NT2/D1 (cell line): Measurements from ENCODE around the gene SEC24C.
"Not testable (repeated sequence)": the region's sequence is repeated elsewhere in the genome, so short reads cannot be mapped to it uniquely, and the experiment has no call there.

Source experiments
- DNase-seq: peaks from one replicate; pipeline ENCODE4 v3.0.0-alpha.2; 2011; ENCODE audit warnings: low read depth, low spot score
- H3K27me3 ChIP-seq: 2 replicates; pipeline ENCODE4 v1.6.0; 2011; ENCODE audit warnings: mild to moderate bottlenecking; ENCODE audit not compliant: insufficient read length, insufficient read depth
- H3K36me3 ChIP-seq: 2 replicates; pipeline ENCODE4 v1.6.1; 2011; ENCODE audit warnings: mild to moderate bottlenecking, low read length, mixed read lengths; ENCODE audit not compliant: insufficient read depth, insufficient read length
- H3K4me1 ChIP-seq: 2 replicates; pipeline ENCODE4 v1.5.1; 2011; ENCODE audit not compliant: insufficient read depth, insufficient read length
- H3K4me3 ChIP-seq: 2 replicates; pipeline ENCODE4 v1.5.1; 2011; ENCODE audit warnings: low read depth; ENCODE audit not compliant: insufficient read length
- H3K9ac ChIP-seq: 2 replicates; pipeline ENCODE4 v1.6.0; 2011; ENCODE audit warnings: low read depth; ENCODE audit not compliant: insufficient read length
- H3K9me3 ChIP-seq: 2 replicates; pipeline ENCODE4 v1.5.1; 2011; ENCODE audit warnings: mild to moderate bottlenecking, low read length; ENCODE audit not compliant: insufficient read depth
- SUZ12 ChIP-seq: IDR thresholded peaks from 2 replicates; pipeline ENCODE4 v1.6.1; 2011; ENCODE audit not compliant: insufficient read length, insufficient read depth; ENCODE audit errors: extremely low read depth
- YY1 ChIP-seq: IDR thresholded peaks from 2 replicates; pipeline ENCODE4 v1.6.1; 2011; ENCODE audit not compliant: insufficient read length, insufficient read depth
- ZNF274 ChIP-seq: IDR thresholded peaks from 2 replicates; pipeline ENCODE4 v1.6.1; 2011; ENCODE audit warnings: mild to moderate bottlenecking, low read depth, low read length

Gene SEC24C

GRCh38 chr10:73788864-73789658 is 44.9 kb downstream of the SEC24C start:
- TF ChIP-seq ZNF274 (no peak), SUZ12 (no peak), YY1 (no peak)
- Histone ChIP-seq H3K4me1 (peaks cover 5% of the 10 kb centered on the region), H3K9ac (no peak overlapping the region), H3K4me3 (no peak overlapping the region), H3K27me3 (no peaks in the 10 kb centered on the region), H3K9me3 (no peaks in the 10 kb centered on the region), H3K36me3 (peaks cover 48% of the 10 kb centered on the region)
- no peak for DNase-seq

DNA sequence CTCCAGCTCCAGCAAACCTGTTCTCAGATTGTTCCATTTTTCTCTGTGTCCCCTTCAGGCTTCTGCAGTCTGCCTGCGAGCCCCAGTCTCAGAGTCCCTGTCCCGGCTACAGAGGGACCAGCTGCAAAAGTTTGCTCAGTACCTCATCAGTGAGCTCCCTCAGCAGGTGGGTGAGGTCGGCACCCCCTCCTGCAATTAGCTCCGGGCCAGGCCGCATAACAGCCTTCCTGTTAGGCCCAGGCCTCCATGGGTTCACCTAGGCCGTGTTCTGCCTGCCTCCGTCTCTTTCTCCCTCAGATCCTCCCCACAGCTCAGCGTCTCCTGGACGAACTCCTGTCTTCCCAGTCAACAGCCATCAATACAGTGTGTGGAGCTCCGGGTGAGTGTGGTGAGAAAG is 45.5 kb downstream of the SEC24C start:
- H3K4me1 ChIP-seq: peaks cover 5% of the 10 kb centered on the region
- H3K36me3 ChIP-seq: peaks cover 54% of the 10 kb centered on the region
- DNase-seq: no peak
- no peak for TF ChIP-seq SUZ12
- TF ChIP-seq YY1: no peak
- no peaks in the 10 kb centered on the region for H3K9me3 ChIP-seq
- no peak overlapping the region for H3K9ac ChIP-seq
- no peaks in the 10 kb centered on the region for H3K27me3 ChIP-seq
- H3K4me3 ChIP-seq: no peak overlapping the region

GRCh38 chr10:73790886-73791625 is 46.9 kb downstream of the SEC24C start:
- Histone ChIP-seq H3K4me1 (peaks cover 5% of the 10 kb centered on the region), H3K9ac (no peak overlapping the region), H3K36me3 (peaks cover 62% of the 10 kb centered on the region), H3K27me3 (no peaks in the 10 kb centered on the region), H3K9me3 (no peaks in the 10 kb centered on the region), H3K4me3 (no peak overlapping the region)
- TF ChIP-seq SUZ12: no peak
- TF ChIP-seq YY1: no peak
- no peak for TF ChIP-seq ZNF274
- DNase-seq: no peak

GRCh38 chr10:73791871-73792400 is 47.8 kb downstream of the SEC24C start:
- Histone ChIP-seq H3K4me3 (no peak overlapping the region), H3K36me3 (peaks cover 67% of the 10 kb centered on the region), H3K9ac (no peak overlapping the region)

GRCh38 chr10:73793456-73793855 is 49.3 kb downstream of the SEC24C start:
- peaks cover 3% of the 10 kb centered on the region for H3K4me1 ChIP-seq
- peaks cover 82% of the 10 kb centered on the region for H3K36me3 ChIP-seq
- H3K9ac ChIP-seq: no peak overlapping the region
- no peak for DNase-seq
- no peaks in the 10 kb centered on the region for H3K9me3 ChIP-seq
- H3K27me3 ChIP-seq: no peaks in the 10 kb centered on the region
- no peak overlapping the region for H3K4me3 ChIP-seq
- TF ChIP-seq SUZ12 (no peak), ZNF274 (no peak), YY1 (no peak)

More at GRCh38 chr10:73791871-73792400, 47.8 kb downstream of the SEC24C start:
- no peak for DNase-seq
- H3K9me3 ChIP-seq: no peaks in the 10 kb centered on the region
- no peaks in the 10 kb centered on the region for H3K27me3 ChIP-seq
- TF ChIP-seq SUZ12: no peak
- peaks cover 5% of the 10 kb centered on the region for H3K4me1 ChIP-seq

DNA sequence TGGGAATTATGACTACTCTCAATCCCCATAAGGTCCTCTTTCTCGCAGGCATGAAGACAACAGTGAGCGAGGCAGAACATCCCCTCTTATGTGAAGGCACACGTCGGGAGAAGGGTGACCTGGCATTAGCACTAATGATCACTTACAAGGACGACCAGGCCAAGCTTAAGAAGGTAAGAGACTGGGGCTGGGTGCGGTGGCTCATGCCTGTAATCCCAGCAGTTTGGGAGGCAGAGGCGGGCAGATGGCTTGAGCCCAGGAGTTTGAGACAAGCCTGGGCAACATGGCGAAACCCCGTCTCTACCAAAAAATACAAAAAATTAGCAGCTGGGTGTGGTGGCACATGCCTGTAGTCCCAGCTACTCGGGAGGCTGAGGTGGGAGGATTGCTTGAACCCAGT is 51.3 kb downstream of the SEC24C start:
- peaks cover 83% of the 10 kb centered on the region for H3K36me3 ChIP-seq
- not testable (repeated sequence) for H3K4me1 ChIP-seq, H3K9ac ChIP-seq, H3K9me3 ChIP-seq, H3K4me3 ChIP-seq, DNase-seq, H3K27me3 ChIP-seq

DNA sequence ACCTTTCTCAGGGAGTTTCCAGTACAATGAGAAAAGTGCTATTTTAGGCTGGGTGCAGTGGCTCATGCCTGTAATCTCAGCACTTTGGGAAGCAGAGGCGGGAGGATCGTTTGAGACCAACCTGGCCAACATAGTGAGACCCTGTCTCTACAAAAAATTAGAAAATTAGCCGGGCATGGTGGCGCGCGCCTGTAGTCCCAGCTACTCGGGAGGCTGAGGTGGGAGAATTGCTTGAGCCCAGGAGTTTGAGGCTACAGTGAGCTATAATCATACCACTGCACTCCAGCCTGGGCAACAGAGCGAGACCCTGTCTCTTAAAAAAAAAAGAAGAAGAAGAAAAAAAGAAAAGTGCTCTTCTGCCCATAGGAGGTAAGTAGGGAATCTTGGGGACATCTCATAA is 51.9 kb downstream of the SEC24C start:
- not testable (repeated sequence) for H3K4me1 ChIP-seq, H3K27me3 ChIP-seq, H3K9ac ChIP-seq, DNase-seq, H3K9me3 ChIP-seq, H3K4me3 ChIP-seq
- H3K36me3 ChIP-seq: peaks cover 82% of the 10 kb centered on the region

GRCh38 chr10:73796766-73797165 is 52.6 kb downstream of the SEC24C start:
- H3K36me3 ChIP-seq: peaks cover 82% of the 10 kb centered on the region
- no peak for TF ChIP-seq SUZ12
- no peak for TF ChIP-seq ZNF274
- H3K4me1 ChIP-seq: no peaks in the 10 kb centered on the region
- DNase-seq: no peak
- no peaks in the 10 kb centered on the region for H3K27me3 ChIP-seq
- H3K9ac ChIP-seq: no peak overlapping the region
- no peak overlapping the region for H3K4me3 ChIP-seq
- H3K9me3 ChIP-seq: no peaks in the 10 kb centered on the region
